HEK293T (cell line): ENCODE data around the gene DDC.

ENCODE experiments used
- ARNT ChIP-seq: fragments of 450-650 bp; IDR thresholded peaks from 2 replicates; pipeline ENCODE4 v1.6.1; 2017; ENCODE audit warnings: mild to moderate bottlenecking
- BHLHE40 ChIP-seq: fragments of 450-650 bp; IDR thresholded peaks from 2 replicates; pipeline ENCODE4 v1.6.1; 2016; ENCODE audit warnings: mild to moderate bottlenecking, moderate library complexity, borderline replicate concordance
- ELF4 ChIP-seq: fragments of 450-650 bp; IDR thresholded peaks from 2 replicates; pipeline ENCODE4 v1.6.1; 2017; ENCODE audit warnings: antibody characterized with exemption
- FOXK2 ChIP-seq: fragments of 450-650 bp; IDR thresholded peaks from 2 replicates; pipeline ENCODE4 v1.6.1; 2016; ENCODE audit warnings: mild to moderate bottlenecking
- FOXM1 ChIP-seq: fragments of 450-650 bp; IDR thresholded peaks from 2 replicates; pipeline ENCODE4 v1.6.1; 2017; ENCODE audit warnings: mild to moderate bottlenecking, borderline replicate concordance
- L3MBTL2 ChIP-seq: fragments of 450-650 bp; conservative IDR thresholded peaks from 2 replicates; pipeline ENCODE4 v1.6.1; 2016; ENCODE audit warnings: mild to moderate bottlenecking
- LEF1 ChIP-seq: fragments of 450-650 bp; IDR thresholded peaks from 2 replicates; pipeline ENCODE4 v1.6.1; 2017; ENCODE audit warnings: mild to moderate bottlenecking, borderline replicate concordance
- NFRKB ChIP-seq: fragments of 450-650 bp; IDR thresholded peaks from 2 replicates; pipeline ENCODE4 v1.6.1; 2016; ENCODE audit warnings: mild to moderate bottlenecking, moderate library complexity
- PKNOX1 ChIP-seq: fragments of 450-650 bp; IDR thresholded peaks from 2 replicates; pipeline ENCODE4 v1.6.1; 2016
- SP1 ChIP-seq: fragments of 450-650 bp; IDR thresholded peaks from 2 replicates; pipeline ENCODE4 v1.6.1; 2017
- SUZ12 ChIP-seq: fragments of 450-650 bp; IDR thresholded peaks from 2 replicates; pipeline ENCODE4 v1.6.1; 2016; ENCODE audit warnings: mild to moderate bottlenecking
- TARDBP ChIP-seq: fragments of 450-650 bp; IDR thresholded peaks from 2 replicates; pipeline ENCODE4 v1.6.1; 2016

- TF ChIP-seq TARDBP (no peak), FOXM1 (no peak), PKNOX1 (no peak), SP1 (no peak), BHLHE40 (no peak), FOXK2 (no peak), LEF1 (no peak), ARNT (no peak), NFRKB (no peak), L3MBTL2 (no peak), ELF4 (no peak), SUZ12 (no peak)
These were observed 19.7 kb upstream of the DDC start for GRCh38 chr7:50584793-50585408.
